Kidney epithelial cell (primary cell): Measurements from ENCODE around the gene RABGAP1L. TPM values are rescaled to one million over a fixed set of nuclear protein-coding genes. Genes with fewer than 3 reads are reported as not detected.
"Not testable (repeated sequence)": the region's sequence is repeated elsewhere in the genome, so short reads cannot be mapped to it uniquely, and the experiment has no call there.

Experiments
- DNase-seq: peaks from one replicate; pipeline ENCODE4 v3.0.0-alpha.2; 2010; ENCODE audit warnings: low read depth
- H3K27me3 ChIP-seq: 2 replicates; pipeline ENCODE4 v1.6.0; 2011; ENCODE audit warnings: low read length; ENCODE audit not compliant: control insufficient read depth, insufficient read depth
- H3K36me3 ChIP-seq: 2 replicates; pipeline ENCODE4 v1.5.1; 2011; ENCODE audit warnings: low read length; ENCODE audit not compliant: control insufficient read depth, insufficient read depth
- H3K4me3 ChIP-seq: 2 replicates; pipeline ENCODE4 v1.5.1; 2011; ENCODE audit warnings: low read depth, mild to moderate bottlenecking, control low read depth, low read length
- CTCF ChIP-seq: IDR thresholded peaks from 2 replicates; pipeline ENCODE4 v1.5.1; 2011; ENCODE audit warnings: mild to moderate bottlenecking, moderate library complexity, low read length, control low read depth, inconsistent platforms; ENCODE audit not compliant: insufficient read depth, poor library complexity, severe bottlenecking
- total RNA-seq: library from RNA; depleted of rRNA; stranded (reverse); fragments of >200 nt; gene quantifications from 2 replicates; pipeline ENCODE4 v1.2.3, GENCODE V29; 2015

RABGAP1L gene
- total RNA-seq, 1 donor from 2014 or later = 22.1 TPM

- DNase-seq = no peak
- Histone ChIP-seq H3K4me3 (no peak overlapping the region), H3K36me3 (no peaks in the 10 kb centered on the region), H3K27me3 (no peaks in the 10 kb centered on the region)
- TF ChIP-seq CTCF = no peak
Measured at GRCh38 chr1:174577681-174578080, 418.4 kb downstream of the RABGAP1L start.

GRCh38 chr1:174580801-174581200 is 421.5 kb downstream of the RABGAP1L start:
- Histone ChIP-seq H3K27me3 (no peaks in the 10 kb centered on the region), H3K36me3 (no peaks in the 10 kb centered on the region), H3K4me3 (no peak overlapping the region)
- no peak for TF ChIP-seq CTCF
- no peak for DNase-seq

GRCh38 chr1:174583316-174583715 is 424.0 kb downstream of the RABGAP1L start:
- Histone ChIP-seq H3K36me3 (no peaks in the 10 kb centered on the region), H3K27me3 (no peaks in the 10 kb centered on the region), H3K4me3 (no peak overlapping the region)
- no peak for DNase-seq
- TF ChIP-seq CTCF = no peak

GRCh38 chr1:174584071-174584470 is 424.8 kb downstream of the RABGAP1L start:
- TF ChIP-seq CTCF = no peak
- Histone ChIP-seq H3K36me3 (no peaks in the 10 kb centered on the region), H3K27me3 (no peaks in the 10 kb centered on the region), H3K4me3 (no peak overlapping the region)
- no peak for DNase-seq

GRCh38 chr1:174588618-174589017 is 429.3 kb downstream of the RABGAP1L start:
- not testable (repeated sequence) for H3K4me3 ChIP-seq, H3K36me3 ChIP-seq, H3K27me3 ChIP-seq, DNase-seq

- no peak for DNase-seq
- Histone ChIP-seq H3K4me3 (no peak overlapping the region), H3K27me3 (no peaks in the 10 kb centered on the region), H3K36me3 (no peaks in the 10 kb centered on the region)
- TF ChIP-seq CTCF = no peak
Measured at GRCh38 chr1:174605198-174605597, 445.9 kb downstream of the RABGAP1L start.

- H3K27me3 ChIP-seq = no peaks in the 10 kb centered on the region
- no peak overlapping the region for H3K4me3 ChIP-seq
- no peaks in the 10 kb centered on the region for H3K36me3 ChIP-seq
- no peak for TF ChIP-seq CTCF
- DNase-seq = no peak
Measured at GRCh38 chr1:174606471-174606870, 447.2 kb downstream of the RABGAP1L start.

- not testable (repeated sequence) for H3K27me3 ChIP-seq, DNase-seq, H3K4me3 ChIP-seq, H3K36me3 ChIP-seq
Measured at GRCh38 chr1:174617905-174618304, 458.6 kb downstream of the RABGAP1L start.
